Sigmoid colon (tissue), 7 donors: ENCODE data around the gene CERS3. TPM values are rescaled to one million over a fixed set of nuclear protein-coding genes. Genes with fewer than 3 reads are reported as not detected.
A peak's percentile ranks its signal among the peaks of the same experiment; 100 is the strongest.

Experiments used
- DNase-seq: peaks from one replicate; pipeline ENCODE4 v3.0.0-alpha.2; 2019
- H3K27ac ChIP-seq, 4 donors: fragments of 200-600 bp; sonication (generic); one replicate each; pipeline ENCODE4 v1.5.1; 2016 to 2019; ENCODE audit warnings: mild to moderate bottlenecking in 1 of 4
- H3K27me3 ChIP-seq, 3 donors: fragments of 200-600 bp; sonication (generic); one replicate each; pipeline ENCODE4 v1.5.1; 2019; ENCODE audit warnings: mild to moderate bottlenecking in 1 of 3
- H3K36me3 ChIP-seq, 4 donors: fragments of 200-600 bp; sonication (generic); one replicate each; pipeline ENCODE4 v1.5.1; 2016 to 2019
- H3K4me1 ChIP-seq, 4 donors: fragments of 200-600 bp; sonication (generic); one replicate each; pipeline ENCODE4 v1.5.1; 2017 to 2019
- H3K4me3 ChIP-seq, 4 donors: fragments of 200-600 bp; sonication (generic); one replicate each; pipeline ENCODE4 v1.5.1; 2017 to 2019; ENCODE audit warnings: mild to moderate bottlenecking in 2 of 4, moderate library complexity in 1 of 4
- H3K9me3 ChIP-seq, 4 donors: fragments of 200-600 bp in 3 of 4; sonication (generic) in 3 of 4; one replicate each; pipeline versions ENCODE4 v1.5.1 to v1.6.1; 2013 to 2019
- EP300 ChIP-seq, 4 donors: sonication (generic); formaldehyde crosslinking; IDR thresholded peaks; one replicate each; pipeline ENCODE4 v1.6.1; 2017; ENCODE audit warnings: antibody characterized with exemption in 4 of 4
- POLR2A ChIP-seq, 2 donors: fragments of 450-650 bp; IDR thresholded peaks; one replicate each; pipeline ENCODE4 v1.6.1; 2016; ENCODE audit warnings: antibody characterized with exemption in 2 of 2, mild to moderate bottlenecking in 2 of 2, moderate library complexity in 2 of 2
- POLR2AphosphoS5 ChIP-seq, 4 donors: sonication (generic); formaldehyde crosslinking; IDR thresholded peaks; one replicate each; pipeline ENCODE4 v1.6.1; 2017; ENCODE audit warnings: antibody characterized with exemption in 4 of 4
- WGBS, 2 donors: extraction: QIAGEN DNeasy Blood & Tissue Kit; methylation state at CpG; one replicate each; pipeline ENCODE4 v1.1.7; 2013; 5-methylcytosine and 5-hydroxymethylcytosine counted together
- intact Hi-C: fragments of 100-400 bp; cut with DNase I; formaldehyde crosslinking; loops from one replicate; pipeline ENCODE4 v1.15.1; 2023
- polyA plus RNA-seq, 3 donors: library from polyadenylated mRNA; stranded (reverse); fragments of 200-250 nt; gene quantifications; one replicate each; pipeline ENCODE4 v1.2.3, GENCODE V29; 2013
- total RNA-seq, 4 donors: library from RNA; depleted of rRNA; stranded (reverse); fragments of >200 nt; gene quantifications; one replicate each; pipeline ENCODE4 v1.1.0, GENCODE V29; 2016
- TF ChIP-seq, protein P1 (sequence below), 4 experiments: fragments of 450-650 bp in 3 of 4; fragments of 200-600 bp in 1 of 4; IDR thresholded peaks; one replicate each; pipeline ENCODE4 v1.5.1; 2016 to 2019; ENCODE audit warnings: antibody characterized with exemption in 4 of 4, mild to moderate bottlenecking in 3 of 4, moderate library complexity in 2 of 4
- donor health status: healthy with polysubstance abuse.
- donor health status: Bipolar disorder and iron deficiency.
- donor health status: healthy.

CERS3 gene
- total and polyA plus RNA-seq, 7 donors, result 0.20 to 0.49 TPM; not detected in 5

- no peak for DNase-seq
- intact Hi-C loops, result no loop called here
- Histone ChIP-seq H3K4me1 (peaks cover 0 to 18% (median 6%) of the 10 kb centered on the region in 4 donors), H3K4me3 (no peak overlapping the region), H3K27me3 (no peaks in the 10 kb centered on the region), H3K36me3 (no peaks in the 10 kb centered on the region), H3K9me3 (peaks cover 0 to 3% (median 0%) of the 10 kb centered on the region in 4 donors), H3K27ac (peak overlapping the region in 1 of 4 donors; percentile 18)
- WGBS, 2 donors, result 82 to 85% methylated on average over 5 of the region's 5 CpGs
- TF ChIP-seq EP300 (IDR thresholded peaks at IDR 0.05) (no peak), POLR2A (IDR thresholded peaks at IDR 0.05) (no peak), POLR2AphosphoS5 (IDR thresholded peaks at IDR 0.05) (no peak)
- TF ChIP-seq, protein P1, sequence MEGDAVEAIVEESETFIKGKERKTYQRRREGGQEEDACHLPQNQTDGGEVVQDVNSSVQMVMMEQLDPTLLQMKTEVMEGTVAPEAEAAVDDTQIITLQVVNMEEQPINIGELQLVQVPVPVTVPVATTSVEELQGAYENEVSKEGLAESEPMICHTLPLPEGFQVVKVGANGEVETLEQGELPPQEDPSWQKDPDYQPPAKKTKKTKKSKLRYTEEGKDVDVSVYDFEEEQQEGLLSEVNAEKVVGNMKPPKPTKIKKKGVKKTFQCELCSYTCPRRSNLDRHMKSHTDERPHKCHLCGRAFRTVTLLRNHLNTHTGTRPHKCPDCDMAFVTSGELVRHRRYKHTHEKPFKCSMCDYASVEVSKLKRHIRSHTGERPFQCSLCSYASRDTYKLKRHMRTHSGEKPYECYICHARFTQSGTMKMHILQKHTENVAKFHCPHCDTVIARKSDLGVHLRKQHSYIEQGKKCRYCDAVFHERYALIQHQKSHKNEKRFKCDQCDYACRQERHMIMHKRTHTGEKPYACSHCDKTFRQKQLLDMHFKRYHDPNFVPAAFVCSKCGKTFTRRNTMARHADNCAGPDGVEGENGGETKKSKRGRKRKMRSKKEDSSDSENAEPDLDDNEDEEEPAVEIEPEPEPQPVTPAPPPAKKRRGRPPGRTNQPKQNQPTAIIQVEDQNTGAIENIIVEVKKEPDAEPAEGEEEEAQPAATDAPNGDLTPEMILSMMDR (IDR thresholded peaks at IDR 0.05), result no peak
Measured at GRCh38 chr15:100472736-100473135, 56.0 kb downstream of the CERS3 start.

- 69 to 80% methylated on average over 3 of the region's 3 CpGs for WGBS, 2 donors
- Histone ChIP-seq H3K27me3 (no peaks in the 10 kb centered on the region), H3K9me3 (peaks cover 0 to 3% (median 0%) of the 10 kb centered on the region in 4 donors), H3K4me3 (no peak overlapping the region), H3K27ac (peak overlapping the region in 2 of 4 donors; percentile 11 to 37), H3K4me1 (peaks cover 0 to 18% (median 6%) of the 10 kb centered on the region in 4 donors), H3K36me3 (no peaks in the 10 kb centered on the region)
- intact Hi-C loops, result no loop called here
- no peak for DNase-seq
- TF ChIP-seq POLR2A (IDR thresholded peaks at IDR 0.05) (no peak), POLR2AphosphoS5 (IDR thresholded peaks at IDR 0.05) (no peak), EP300 (IDR thresholded peaks at IDR 0.05) (no peak)
- TF ChIP-seq, protein P1 (IDR thresholded peaks at IDR 0.05), result no peak
Measured at GRCh38 chr15:100471933-100472332, 56.8 kb downstream of the CERS3 start.

DNA sequence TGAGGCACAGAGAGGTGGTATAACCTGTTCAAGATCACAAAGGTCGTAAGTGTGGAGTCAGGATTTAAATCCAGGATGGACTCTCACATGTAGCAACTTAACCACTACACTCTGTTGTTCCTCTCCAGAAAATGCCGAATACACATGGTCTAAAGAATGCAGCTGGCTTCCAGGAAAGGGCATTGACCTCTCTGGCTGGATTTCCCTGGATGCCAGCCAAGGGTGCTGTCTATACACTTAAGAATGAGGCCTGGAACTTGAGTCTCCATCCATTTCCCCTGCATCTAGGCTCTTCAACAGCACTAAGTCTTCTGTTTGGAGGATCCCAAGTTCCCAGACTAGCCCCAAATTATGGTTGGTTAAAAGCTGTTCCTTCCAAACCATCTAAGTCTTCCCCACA is 60.5 kb downstream of the CERS3 start:
- TF ChIP-seq, protein P1 (IDR thresholded peaks at IDR 0.05), result no peak
- TF ChIP-seq POLR2AphosphoS5 (IDR thresholded peaks at IDR 0.05), result peak in 1 of 4 donors; percentile 29
- WGBS, 2 donors, result 65 to 66% methylated on average over 2 of the region's 2 CpGs
- DNase-seq, result no peak

DNA sequence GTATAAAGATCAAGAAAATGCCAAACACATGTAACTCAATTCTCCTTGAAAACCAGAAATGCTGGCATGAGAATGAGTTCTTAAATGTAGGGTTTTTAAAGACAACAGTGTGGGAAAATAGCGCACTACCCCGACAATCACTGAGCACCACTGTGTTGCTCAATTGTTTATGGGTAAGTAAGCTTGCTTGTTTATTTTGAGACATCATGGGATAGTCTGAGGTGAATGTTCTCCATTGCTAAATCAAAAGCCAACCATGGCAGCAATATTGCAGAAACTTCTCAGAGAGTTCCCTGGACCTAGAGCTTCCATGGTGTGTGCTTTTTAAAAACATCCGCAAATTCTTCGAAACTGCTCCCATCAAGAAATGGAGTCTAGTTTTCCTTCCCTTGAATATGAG is 62.7 kb downstream of the CERS3 start:
- 46 to 57% methylated on average over 4 of the region's 4 CpGs for WGBS, 2 donors
- TF ChIP-seq, protein P1 (IDR thresholded peaks at IDR 0.05), result no peak
- TF ChIP-seq POLR2A (IDR thresholded peaks at IDR 0.05) (no peak), POLR2AphosphoS5 (IDR thresholded peaks at IDR 0.05) (no peak), EP300 (IDR thresholded peaks at IDR 0.05) (no peak)
- Histone ChIP-seq H3K27me3 (no peaks in the 10 kb centered on the region), H3K4me1 (peaks cover 0 to 11% (median 6%) of the 10 kb centered on the region in 4 donors), H3K9me3 (no peaks in the 10 kb centered on the region), H3K4me3 (no peak overlapping the region), H3K36me3 (no peaks in the 10 kb centered on the region), H3K27ac (no peak overlapping the region)
- no peak for DNase-seq
- intact Hi-C loops, result no loop called here

More for the DNA sequence above, 60.5 kb downstream of the CERS3 start:
- Histone ChIP-seq H3K27ac (peak overlapping the region in 1 of 4 donors; percentile 5), H3K4me1 (peaks cover 0 to 18% (median 6%) of the 10 kb centered on the region in 4 donors), H3K36me3 (no peaks in the 10 kb centered on the region), H3K9me3 (no peaks in the 10 kb centered on the region), H3K4me3 (no peak overlapping the region), H3K27me3 (no peaks in the 10 kb centered on the region)
- intact Hi-C loops, result no loop called here

DNA sequence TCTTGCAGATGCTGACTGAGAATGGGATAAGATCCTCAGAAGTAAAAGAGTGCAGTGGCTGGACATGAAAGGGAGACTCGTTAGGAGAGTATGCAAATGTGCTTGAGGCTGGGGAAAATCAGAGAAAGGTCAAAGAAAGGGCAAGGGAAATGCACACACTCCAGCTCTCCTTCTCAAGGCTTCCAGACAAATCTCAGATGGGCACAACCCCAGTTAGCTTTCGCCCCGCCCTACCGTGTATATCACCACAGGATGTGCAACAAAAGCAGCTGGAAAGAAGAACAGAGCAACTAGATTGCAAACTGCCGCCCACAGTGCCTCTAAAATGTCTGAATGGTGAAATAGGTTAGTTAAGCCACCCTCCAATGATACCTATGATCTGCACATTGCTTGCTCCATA is 63.9 kb downstream of the CERS3 start:
- intact Hi-C loops, result no loop called here
- DNase-seq, result no peak
- no peaks in the 10 kb centered on the region for H3K27me3 ChIP-seq
- H3K36me3 ChIP-seq, result no peaks in the 10 kb centered on the region
- H3K4me1 ChIP-seq, result peaks cover 0 to 11% (median 6%) of the 10 kb centered on the region in 4 donors
- 39 to 43% methylated on average over 5 of the region's 5 CpGs for WGBS, 2 donors
- TF ChIP-seq POLR2AphosphoS5 (IDR thresholded peaks at IDR 0.05) (no peak), POLR2A (IDR thresholded peaks at IDR 0.05) (no peak), EP300 (IDR thresholded peaks at IDR 0.05) (no peak)
- H3K4me3 ChIP-seq, result no peak overlapping the region
- H3K9me3 ChIP-seq, result no peaks in the 10 kb centered on the region
- H3K27ac ChIP-seq, result no peak overlapping the region
